Measurements from ENCODE around the gene TRIM40.

- TF ChIP-seq CTCF (IDR thresholded peaks at IDR 0.05; ENCODE audit: low read length): no peak
- no peak for TF ChIP-seq EZH2phosphoT487 (IDR thresholded peaks at IDR 0.05; ENCODE audit: low read length)
- no peak for TF ChIP-seq EZH2 (optimal IDR thresholded peaks at IDR 0.05; ENCODE audit: low read depth, low read length)
Observed at GRCh38 chr6:30175765-30176164, 39.8 kb downstream of the TRIM40 start.

Data from MM.1S (cell line).